ENCODE measurements around the gene RPL29.

RPL29 gene

GRCh38 chr3:51945031-51945840 lies 50.5 kb downstream of the RPL29 start:
- no peak for DNase-seq (ENCODE audit: low read depth)
- no peak for TF ChIP-seq CTCF (IDR thresholded peaks at IDR 0.05; ENCODE audit: insufficient read depth, low read depth, low read length, missing control alignments)
- H3K4me3 ChIP-seq (ENCODE audit: low read length): no peak overlapping the region

DNA sequence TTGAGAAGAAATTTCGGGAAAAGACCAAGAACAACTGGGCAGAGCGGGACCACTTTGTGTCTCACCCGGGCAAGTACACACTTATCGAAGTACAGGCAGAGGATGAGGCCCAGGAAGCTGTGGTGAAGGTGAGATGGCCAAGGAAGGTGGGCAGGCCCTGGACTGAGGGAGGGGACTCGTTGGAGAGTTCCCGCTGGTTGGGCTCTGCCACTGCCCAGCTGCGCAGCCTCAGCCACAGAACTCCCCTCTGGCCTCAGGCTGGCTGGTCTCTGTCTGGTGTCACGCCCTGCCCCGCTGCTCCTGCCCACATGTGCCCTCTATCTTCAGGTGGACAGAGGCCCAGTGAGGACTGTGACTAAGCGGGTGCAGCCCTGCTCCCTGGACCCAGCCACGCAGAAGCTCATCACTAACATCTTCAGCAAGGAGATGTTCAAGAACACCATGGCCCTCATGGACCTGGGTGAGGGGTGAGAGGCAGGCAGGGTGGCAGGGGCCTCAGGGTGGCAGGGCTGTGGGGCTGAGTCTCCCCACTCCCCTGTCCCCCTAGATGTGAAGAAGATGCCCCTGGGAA lies 51.2 kb downstream of the RPL29 start:
- H3K4me3 ChIP-seq (ENCODE audit: low read length): no peak overlapping the region
- TF ChIP-seq CTCF (IDR thresholded peaks at IDR 0.05; ENCODE audit: insufficient read depth, low read depth, low read length, missing control alignments): no peak
- DNase-seq (ENCODE audit: low read depth): no peak
